Glomerular visceral epithelial cell (primary cell): ENCODE data around the gene COX4I1.
A peak's percentile ranks its signal among the peaks of the same experiment; 100 is the strongest.

Source experiments
- DNase-seq: peaks from one replicate; pipeline ENCODE4 v3.0.0-alpha.2; 2016; ENCODE audit errors: extremely low spot score

The COX4I1 gene

DNA sequence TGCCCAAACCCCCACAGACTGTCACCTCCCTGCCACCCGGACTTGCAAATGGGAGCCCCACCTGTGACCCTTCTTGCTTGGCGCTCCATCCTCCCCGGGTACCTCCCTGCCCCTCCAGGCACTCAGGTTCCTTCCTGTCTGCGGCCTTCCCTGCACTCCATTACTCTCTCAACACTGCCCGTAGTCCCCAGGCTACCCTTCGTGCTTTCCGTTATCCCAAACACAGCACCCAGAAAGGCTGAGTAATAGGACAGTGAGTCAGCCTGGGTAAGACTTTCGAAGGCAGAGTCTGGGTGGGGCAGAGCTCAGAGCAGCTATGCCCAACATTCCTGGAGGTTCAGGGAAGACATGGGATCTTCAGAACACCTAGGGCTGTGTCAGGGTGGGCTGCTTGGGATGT lies 32.0 kb upstream of the COX4I1 start:
- DNase-seq: peak; percentile 79

DNA sequence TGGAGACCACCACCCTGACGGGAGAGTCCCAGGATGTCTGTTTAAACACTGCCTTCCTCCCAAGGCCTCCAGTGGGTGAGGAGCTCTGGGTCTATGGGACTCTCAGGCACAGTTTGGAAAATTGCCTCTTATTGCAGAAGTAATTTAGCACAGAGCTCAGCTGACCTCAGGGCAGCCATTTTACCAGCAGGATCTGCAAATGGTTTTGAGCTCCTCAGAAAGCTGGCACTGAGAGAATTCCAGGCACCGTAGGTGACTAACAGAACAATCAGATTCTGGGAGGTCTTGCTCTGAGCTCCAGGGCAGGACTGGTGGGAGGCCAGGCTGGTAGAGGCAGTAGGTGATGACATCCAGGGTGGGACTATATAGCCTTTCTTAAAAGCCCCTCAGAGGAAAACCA lies 31.3 kb upstream of the COX4I1 start:
- no peak for DNase-seq

DNA sequence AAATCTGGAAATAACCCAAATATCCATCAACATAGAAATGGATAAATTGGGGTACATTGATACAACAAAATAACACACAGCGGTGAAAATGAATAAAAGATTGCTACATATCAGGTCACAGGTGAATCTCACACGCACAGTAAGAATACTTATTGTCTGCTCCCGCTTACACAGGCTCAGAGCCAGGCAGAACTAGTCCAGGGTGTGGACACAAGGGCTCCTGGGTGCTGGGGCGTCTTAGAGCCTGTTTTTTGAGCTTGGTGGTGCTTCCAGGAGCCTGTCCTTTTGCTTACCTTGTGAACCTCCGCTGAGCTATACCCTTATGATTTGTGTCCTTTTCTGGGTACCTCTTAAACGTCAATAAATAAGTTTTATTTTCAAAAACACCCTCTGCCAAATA lies 28.8 kb upstream of the COX4I1 start:
- DNase-seq: no peak

DNA sequence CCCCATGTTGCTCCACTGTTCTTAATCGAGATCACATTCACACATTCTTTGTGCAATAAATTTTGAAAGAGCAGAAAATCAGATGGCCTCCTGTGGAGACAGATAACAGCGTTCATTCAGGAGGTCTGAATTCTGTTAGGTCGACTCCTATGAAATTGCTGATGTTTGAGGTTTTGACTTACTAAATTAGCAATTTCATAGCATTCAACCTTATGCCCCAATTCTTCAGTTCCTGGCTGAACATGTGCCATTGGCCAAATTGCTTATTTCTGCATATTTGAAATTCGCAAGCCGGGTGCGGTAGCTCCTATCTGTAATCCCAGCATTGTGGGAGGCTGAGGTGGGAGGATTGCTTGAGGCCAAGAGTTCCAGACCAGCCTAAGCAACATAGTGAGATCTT lies 26.5 kb upstream of the COX4I1 start:
- no peak for DNase-seq

DNA sequence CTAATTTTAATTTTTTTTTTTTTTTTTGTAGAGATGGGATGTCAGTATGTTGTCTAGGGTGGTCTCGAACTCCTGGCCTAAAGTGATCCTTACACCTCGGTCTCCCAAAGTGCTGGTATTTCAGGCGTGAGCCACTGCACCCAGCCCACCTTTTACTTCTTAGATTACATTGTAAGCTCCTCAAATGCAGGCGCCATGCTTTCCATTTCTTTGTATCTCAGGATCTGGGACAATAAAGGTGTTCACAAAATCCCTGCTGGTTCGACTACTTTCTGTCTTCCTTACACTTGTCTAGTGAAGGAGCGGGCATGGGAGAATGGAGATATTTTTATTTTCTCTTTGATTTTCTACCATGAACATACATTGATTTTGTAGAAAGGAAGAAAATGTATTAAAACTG lies 25.4 kb upstream of the COX4I1 start:
- no peak for DNase-seq

DNA sequence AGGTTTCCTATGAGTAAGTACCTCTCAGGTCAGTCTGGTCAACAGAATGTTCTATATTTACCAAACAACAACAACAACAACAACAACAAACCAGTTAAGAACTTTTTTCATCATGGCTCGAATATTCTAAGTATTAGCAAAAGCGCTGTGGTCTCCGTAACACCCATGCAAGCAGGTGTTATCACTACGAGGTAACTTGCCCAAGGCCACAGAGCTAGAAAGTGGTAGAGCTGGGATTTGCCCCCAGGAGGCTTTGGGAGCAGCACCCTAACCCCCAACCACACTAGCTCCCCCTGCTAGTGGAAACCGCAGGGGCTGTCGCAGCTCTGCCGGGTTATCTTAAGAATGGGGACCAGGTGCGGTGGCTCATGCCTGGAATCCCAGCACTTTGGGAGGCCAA lies 24.7 kb upstream of the COX4I1 start:
- DNase-seq: no peak

DNA sequence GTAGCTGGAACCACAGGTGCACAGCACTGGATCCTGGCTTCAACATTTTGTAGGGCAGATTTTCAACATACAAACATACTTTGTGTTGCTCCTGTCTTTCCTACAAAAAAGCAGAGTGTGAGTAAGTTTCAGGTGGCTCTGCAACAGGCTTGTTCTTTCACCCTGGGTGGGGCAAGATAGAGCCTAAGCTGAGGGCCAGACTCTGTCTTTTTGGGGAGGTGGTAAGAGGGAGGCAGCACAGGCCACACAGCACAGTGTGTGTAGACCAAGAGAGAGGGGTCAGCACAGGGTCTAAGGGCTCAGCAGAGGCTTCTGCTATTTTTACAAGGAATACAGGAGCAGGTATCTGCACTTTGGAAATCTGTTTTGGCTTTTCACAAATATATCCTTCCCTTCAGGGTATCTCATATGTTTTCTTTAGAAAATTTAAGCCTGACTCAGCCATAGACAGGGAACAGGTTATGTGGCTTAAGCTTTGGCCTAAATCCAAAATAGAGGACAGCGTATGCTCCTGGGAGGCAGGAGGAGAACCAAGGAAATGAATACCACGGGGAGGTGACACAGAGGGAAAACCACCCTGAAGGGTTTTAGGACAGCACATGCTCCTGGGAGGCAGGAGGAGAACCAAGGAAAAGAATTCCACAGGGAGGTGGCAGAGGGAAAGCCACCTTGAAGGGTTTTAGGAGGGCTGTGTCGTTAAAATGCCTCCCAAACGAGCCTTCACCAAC lies 21.7 kb upstream of the COX4I1 start:
- peak; percentile 54 for DNase-seq

DNA sequence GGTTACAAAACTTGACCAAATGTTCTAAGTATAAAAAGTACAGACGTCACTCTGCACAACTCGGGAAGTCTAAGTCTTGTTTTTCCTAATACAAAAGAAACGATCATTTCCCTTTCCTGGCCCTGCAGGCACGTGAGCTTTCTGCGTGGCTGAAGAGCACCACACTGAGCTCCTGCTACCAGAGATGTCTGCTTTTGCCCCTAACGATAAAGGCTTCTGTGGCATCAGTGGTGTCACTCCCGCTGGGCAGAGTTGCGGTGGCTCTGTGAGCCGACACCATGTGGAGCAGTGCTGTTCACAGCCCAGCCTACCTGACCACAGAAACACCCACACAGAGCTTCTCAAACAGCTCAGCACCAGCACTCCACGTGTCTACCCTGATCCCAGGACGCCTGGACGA lies 20.6 kb upstream of the COX4I1 start:
- DNase-seq: no peak

DNA sequence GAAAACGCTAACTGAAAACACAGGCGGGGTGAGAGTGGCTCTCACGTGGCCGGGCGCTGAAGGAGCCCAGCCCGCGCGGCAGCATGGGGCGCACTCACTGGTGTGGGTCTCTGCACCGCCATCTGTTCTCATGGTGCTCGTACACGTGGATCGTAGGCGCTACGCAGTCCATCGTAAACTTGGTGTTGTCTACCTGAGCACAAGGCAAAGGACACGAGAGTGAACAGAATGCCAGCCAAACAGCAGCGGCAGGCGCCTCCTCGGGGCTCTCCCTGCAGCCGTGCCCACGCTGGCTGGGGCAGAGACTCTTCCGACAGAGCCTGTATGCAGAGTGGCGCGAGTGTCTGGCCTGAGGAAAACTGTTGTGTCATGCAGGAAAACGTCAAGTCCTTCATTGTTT lies 19.2 kb upstream of the COX4I1 start:
- DNase-seq: no peak

DNA sequence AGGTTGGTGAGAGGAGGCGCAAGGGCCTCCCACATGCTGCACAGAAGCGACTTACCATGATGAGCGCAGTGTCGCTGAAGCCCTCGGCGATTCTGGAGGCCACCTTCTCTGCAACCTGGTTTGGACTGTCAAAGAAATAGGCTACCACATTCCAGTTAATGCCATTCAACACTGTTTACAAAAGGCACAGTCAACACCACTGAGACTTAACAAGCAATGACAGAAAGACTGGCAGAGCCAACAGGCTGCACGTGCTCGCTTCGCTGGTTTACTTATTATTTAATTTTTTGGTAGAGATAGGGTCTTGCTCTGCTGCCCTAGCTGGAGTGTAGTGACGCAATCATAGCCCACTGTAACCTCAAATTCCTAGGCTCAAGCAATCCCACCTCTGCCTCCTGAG lies 18.3 kb upstream of the COX4I1 start:
- no peak for DNase-seq

DNA sequence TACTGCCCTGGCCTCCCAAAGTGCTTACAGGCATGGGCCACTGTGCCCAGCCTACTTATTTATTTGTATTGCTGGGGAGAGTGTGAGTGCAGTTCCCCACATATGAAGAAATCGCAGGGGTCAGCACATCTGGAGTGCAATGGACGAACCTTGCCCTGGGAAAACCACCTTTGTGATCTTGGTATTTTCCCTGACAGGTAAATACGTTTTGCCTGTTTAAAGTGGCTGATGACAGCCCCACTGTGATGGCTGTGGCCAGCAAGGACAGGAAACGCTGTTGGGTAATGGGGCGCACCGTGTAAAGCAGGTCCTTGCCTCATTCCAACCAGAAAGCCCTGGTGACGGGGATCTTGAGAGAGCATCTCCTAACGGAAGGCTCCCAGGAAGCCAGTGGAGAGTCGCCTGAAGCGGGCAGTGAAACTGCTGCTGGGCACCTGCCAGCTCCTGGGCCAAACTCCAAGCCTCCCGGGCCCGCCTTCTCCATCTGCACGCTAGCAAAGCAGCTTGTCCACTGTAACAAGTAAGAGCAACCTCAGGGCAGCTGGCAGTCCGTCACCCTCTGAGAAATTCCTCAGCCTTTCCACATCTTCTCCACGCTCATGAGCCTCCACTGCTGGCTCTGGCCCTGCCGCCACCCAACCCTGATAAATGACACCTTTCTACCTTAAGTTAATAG lies 17.7 kb upstream of the COX4I1 start:
- DNase-seq: no peak

DNA sequence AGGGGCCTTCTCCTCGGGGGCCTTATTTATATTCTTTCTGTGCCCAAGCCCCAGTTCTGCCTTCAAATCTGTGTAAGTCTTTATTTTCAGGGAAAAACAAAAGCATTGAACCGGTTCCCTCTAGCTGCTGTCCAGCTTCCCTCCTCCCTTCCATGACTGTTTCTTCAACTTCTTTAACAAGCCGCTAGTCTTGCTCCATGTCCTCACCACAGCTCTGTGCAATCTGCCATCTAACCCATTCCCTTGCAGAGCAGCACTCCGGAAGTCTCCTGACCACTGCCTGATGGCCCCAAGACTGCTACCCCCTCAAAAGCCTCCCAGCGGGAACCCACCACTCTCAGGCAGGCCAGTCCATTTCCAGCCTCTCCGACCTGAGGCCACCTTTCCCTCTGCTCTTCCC lies 17.0 kb upstream of the COX4I1 start:
- DNase-seq: no peak

DNA sequence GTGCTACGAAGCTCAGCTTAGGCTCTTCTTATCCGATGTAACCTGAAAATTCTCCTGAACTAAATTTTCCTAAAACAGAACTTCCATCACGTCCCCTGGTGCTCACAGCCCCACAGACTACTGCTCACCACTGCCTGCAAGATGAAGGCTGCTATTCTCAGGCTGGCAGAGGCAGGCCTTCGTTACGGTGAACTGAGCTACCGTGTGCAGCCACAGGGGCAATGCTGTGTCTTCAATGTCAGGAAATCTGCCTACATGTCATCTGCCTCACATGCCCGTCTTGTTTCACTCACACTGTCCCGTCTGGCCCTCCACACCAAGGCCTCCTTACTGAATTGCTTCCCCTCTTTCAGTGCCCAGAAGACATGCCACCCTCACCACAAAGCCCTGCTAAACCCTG lies 16.1 kb upstream of the COX4I1 start:
- DNase-seq: no peak

DNA sequence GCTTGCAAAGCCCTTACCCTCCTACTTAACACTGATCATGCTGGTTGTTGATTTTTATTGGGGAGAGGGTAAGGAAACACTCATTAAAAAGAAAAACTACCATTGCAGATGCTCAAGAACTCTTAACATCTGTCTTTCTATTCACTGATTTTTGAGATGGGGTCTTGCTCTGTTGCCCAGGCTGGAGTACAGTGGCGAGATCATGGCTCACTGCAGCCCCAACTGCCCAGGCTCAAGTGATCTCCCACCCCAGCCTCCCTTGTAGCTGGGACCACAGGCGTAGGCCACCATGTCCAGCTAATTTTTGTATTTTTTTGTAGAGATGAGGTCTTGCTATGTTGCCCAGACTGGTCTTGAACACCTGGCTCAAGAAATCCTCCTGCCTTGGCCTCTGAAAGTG lies 14.7 kb upstream of the COX4I1 start:
- DNase-seq: no peak

DNA sequence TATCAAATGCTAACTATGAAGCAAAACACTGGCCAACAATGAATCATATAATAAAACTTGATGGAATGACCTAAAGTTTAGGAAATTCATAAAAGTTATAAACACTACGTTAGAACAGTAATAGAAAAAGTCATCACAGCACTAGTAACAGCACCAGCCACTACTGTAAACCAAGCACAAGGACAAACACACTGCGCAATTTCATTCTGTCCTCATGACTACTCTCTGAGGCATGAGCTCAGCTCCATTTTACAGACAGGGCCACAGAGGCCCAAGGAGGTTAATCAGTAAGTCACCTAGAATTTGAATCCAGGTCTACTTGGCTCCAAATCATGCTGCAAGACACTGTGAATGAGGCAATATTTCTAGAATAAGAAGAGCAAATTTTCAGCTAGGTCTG lies 13.6 kb upstream of the COX4I1 start:
- DNase-seq: no peak

DNA sequence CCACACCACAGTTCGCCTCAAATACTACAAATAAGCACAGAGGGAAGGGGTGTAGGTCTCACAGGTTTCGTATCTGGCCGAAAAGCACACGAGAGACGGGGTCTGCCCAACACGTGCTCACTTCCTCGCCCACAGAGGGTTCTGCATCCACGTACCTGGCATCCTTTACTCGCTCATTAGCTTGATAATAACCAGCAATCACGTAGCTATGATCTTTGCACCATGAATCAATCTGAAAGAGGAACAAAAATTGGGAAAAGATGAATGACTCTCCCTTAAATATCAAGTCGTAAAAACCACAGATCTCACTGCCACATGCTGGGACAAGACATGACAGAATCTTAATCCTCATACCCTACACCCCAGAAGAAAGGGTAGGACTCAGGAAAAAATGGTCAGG lies 10.7 kb upstream of the COX4I1 start:
- DNase-seq: no peak

DNA sequence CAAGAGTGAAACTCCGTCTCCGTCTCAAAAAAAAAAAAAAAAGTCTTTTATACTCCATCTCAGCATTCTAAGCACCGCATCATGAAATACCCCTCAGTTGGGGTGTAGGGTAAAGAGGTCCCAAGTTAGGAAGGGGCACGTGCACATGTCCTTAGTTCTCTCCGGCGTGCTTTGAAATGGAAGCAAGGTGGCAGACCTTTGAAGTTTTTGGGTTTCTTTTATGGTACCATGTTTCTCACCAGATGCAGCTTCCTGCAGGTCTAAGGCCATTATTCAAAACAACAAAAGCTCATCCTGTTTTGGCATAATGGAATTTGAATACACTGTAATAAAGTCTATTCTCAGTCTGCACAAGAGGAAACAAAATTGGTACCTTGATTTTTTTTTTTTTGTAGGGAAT lies 9.7 kb upstream of the COX4I1 start:
- no peak for DNase-seq

DNA sequence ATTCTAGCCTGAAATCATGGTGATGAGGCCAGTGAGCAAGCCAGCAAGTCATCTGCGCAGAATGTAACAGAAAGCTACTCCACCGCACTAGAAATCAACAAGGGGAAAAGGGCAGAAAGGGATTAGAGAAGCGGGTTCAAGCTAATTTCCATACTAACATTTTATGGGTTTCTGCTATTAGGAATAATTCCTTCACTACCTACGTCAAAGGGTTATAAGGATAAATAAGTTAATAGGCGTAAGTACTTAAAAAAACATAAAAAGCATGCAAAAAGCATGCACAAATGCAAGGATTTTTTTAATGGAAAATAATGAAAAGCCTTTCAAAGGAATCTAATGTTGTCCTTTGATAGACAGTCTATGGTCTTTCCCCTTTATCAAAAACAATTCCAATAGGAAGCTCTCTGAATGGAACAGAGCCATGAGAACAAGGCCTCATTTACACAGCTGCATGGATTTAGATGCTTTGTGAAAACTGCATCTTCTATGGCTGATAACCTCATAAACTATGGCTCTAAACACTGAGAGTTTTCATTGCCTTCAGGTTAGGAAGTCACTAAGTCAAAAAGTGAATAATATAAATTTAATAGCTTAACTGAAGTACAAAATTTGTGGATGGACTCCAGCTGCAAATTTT lies 5.7 kb upstream of the COX4I1 start:
- DNase-seq: no peak

DNA sequence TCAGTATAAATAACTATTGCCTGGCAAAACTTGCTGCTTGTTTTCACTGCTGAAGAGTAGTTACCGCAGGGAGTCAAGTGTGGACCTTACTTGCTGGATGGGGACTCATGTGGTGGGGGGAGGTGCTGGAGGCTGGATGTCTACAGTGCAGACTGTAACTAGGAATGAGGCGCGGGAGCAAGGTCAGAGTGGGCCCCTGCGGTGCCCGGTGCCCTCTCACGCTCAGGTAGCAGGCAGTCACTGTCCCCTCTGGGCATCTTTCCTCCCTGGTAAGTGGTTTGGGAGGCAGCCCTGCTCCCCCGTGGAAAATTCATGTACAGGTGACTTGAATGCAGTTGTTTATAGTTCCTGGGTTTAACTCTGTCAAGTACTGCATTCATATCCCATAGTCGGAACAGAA lies 4.8 kb upstream of the COX4I1 start:
- no peak for DNase-seq

DNA sequence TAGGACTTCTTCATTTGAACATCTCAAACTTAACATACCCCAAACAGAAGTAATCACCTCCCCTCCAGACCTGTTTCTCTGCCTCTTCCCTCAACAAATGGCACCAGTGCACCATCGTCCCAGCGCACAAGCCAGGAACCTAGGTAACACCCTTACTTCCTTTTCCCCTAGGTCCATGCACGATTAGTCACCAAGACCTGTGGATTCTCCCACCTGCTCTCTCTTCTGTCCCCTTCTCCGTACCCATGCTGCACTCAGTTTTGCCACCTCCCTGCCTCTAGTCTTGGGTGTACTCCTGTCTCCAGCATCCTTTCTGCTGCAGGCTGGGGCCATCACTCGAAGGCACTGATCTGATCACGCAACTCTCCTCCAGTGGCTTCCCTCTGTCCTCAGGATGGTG lies 3.3 kb upstream of the COX4I1 start:
- DNase-seq: no peak

DNA sequence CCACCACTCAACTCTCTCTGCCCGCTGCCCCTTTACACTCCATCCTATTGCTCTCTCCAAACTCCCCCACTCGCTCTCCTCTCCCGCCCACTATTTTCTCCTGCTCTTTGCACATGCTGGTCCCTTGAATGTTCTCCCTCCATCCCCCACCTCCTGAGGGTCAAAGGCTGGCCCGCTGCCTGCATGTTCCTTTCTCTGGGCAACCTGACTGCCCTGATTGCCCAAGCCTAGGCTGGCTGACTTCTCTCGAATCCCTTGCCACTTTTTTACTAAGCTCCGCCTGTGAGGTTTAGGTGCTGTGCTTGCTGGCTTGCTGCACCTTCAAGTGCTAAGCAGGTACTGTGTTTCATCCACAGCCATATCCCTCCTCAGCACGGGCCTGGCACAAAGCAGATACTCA lies 2.9 kb upstream of the COX4I1 start:
- DNase-seq: no peak

DNA sequence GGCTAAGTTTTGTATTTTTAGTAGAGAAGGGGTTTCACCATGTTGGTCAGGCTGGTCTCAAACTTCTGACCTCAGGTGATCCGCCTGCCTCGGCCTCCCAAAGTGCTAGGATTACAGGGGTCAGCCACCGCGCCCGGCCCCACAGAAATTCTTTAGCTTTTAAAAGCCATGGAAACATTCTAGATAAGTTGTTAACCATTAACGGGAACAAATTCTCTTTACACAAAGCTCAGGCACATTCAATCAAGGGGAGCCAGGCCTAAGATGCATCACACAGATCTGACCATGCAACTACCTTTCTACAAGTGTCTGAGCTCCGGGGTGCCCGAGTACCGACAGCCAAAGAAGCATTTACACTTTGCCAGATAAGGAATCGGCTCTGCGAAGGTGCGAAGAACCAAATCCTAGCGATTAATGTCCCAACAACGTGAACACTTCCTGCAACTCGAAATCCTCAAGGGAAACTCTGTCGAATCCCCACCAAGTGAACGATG lies 1.2 kb upstream of the COX4I1 start:
- DNase-seq: no peak

DNA sequence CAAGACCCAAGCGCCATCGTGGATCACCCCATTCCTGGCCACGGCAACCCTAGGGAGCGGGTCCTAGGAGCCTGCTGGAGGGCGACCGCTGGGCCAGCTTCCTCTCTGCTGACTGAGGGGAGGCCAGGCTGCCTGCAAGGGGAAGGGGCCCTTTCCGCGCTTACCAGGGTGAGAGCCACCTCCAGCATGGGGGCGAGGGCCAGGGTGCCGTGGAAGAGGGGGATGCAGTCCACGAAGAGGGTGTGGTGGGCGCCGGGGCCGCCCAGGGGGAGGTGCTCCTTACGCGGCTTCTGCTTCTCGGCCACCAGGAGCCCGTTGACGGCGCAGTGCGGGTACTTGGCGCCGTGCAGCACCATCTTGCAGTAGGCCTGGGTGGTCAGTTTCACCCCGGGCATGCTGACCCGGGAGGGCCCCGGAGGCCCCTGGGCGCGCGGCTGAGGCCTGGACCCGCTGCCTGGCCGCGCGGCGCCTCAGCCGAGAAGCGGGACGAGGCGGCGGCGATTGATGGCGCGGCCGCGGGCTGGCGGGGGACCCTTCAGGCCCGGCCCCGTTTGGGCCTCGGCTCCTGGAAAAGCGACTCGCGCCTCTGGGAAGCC lies 496 bp upstream of the COX4I1 start:
- DNase-seq: peak; percentile 40
